CD14-positive monocyte (primary cell): Measurements from ENCODE around the gene SALL1. TPM values are rescaled to one million over a fixed set of nuclear protein-coding genes. Genes with fewer than 3 reads are reported as not detected.

Experiments
- DNase-seq, 3 donors: peaks; one replicate each; pipeline ENCODE4 v3.0.0-alpha.2; 2011 to 2022
- H2AFZ ChIP-seq: 2 replicates; pipeline ENCODE4 v1.6.0; 2012; ENCODE audit warnings: mild to moderate bottlenecking, low read depth, low read length, inconsistent platforms; ENCODE audit not compliant: insufficient read depth, poor library complexity, severe bottlenecking
- H3K27ac ChIP-seq, 2 donors: 1 replicate in 1 of 2; 2 replicates in 1 of 2; pipeline ENCODE4 v1.5.1; 2012 to 2013; ENCODE audit warnings: low read length in 2 of 2, control low read depth in 1 of 2, inconsistent platforms in 1 of 2, low read depth in 1 of 2, mild to moderate bottlenecking in 1 of 2
- H3K27me3 ChIP-seq, 2 donors: one replicate each; pipeline versions ENCODE4 v1.6.0 to v1.6.1; 2011 to 2013; ENCODE audit warnings: low read length in 2 of 2; ENCODE audit not compliant: control insufficient read depth in 2 of 2, insufficient read depth in 2 of 2
- H3K36me3 ChIP-seq, 2 donors: replicated peaks in 1 of 2; 1 replicate in 1 of 2; 2 replicates in 1 of 2; pipeline versions ENCODE4 v1.5.1 to v1.6.1; 2012 to 2013; ENCODE audit warnings: low read length in 2 of 2, control low read depth in 1 of 2, inconsistent platforms in 1 of 2, mild to moderate bottlenecking in 1 of 2; ENCODE audit not compliant: insufficient read depth in 2 of 2, control insufficient read depth in 1 of 2
- H3K4me1 ChIP-seq, 2 donors: 1 replicate in 1 of 2; 2 replicates in 1 of 2; pipeline versions ENCODE4 v1.5.1 to v1.6.1; 2012 to 2013; ENCODE audit warnings: low read length in 2 of 2, control low read depth in 1 of 2, inconsistent platforms in 1 of 2, mild to moderate bottlenecking in 1 of 2, moderate library complexity in 1 of 2; ENCODE audit not compliant: insufficient read depth in 2 of 2, control insufficient read depth in 1 of 2
- H3K4me2 ChIP-seq: replicated peaks from 2 replicates; pipeline ENCODE3; 2012; ENCODE audit warnings: low read length, moderate library complexity, mild to moderate bottlenecking; ENCODE audit not compliant: poor library complexity, severe bottlenecking; ENCODE audit errors: extremely low read depth
- H3K4me3 ChIP-seq, 3 experiments: fragments of 200-600 bp in 1 of 3; sonication (generic) in 1 of 3; replicated peaks in 1 of 3; 1 replicate in 2 of 3; 2 replicates in 1 of 3; pipeline ENCODE4 v1.5.1; 2011 to 2013; ENCODE audit warnings: low read length in 3 of 3, mild to moderate bottlenecking in 3 of 3, control low read depth in 2 of 3, low read depth in 2 of 3, inconsistent platforms in 1 of 3, moderate library complexity in 1 of 3
- H3K79me2 ChIP-seq: 2 replicates; pipeline ENCODE4 v1.6.0; 2012; ENCODE audit warnings: mild to moderate bottlenecking, control low read depth, inconsistent platforms, low read length, moderate library complexity; ENCODE audit not compliant: insufficient read depth
- H3K9ac ChIP-seq: 2 replicates; pipeline ENCODE4 v1.6.0; 2017; ENCODE audit warnings: low read length, mild to moderate bottlenecking; ENCODE audit not compliant: insufficient read depth, poor library complexity, severe bottlenecking
- H3K9me3 ChIP-seq, 2 donors: replicated peaks in 1 of 2; 1 replicate in 1 of 2; 2 replicates in 1 of 2; pipeline versions ENCODE4 v1.5.1 to v1.6.1; 2012 to 2013; ENCODE audit warnings: low read length in 2 of 2, control low read depth in 1 of 2; ENCODE audit not compliant: control insufficient read depth in 1 of 2, insufficient read depth in 1 of 2
- H4K20me1 ChIP-seq: 2 replicates; pipeline ENCODE4 v1.6.0; 2012; ENCODE audit warnings: mild to moderate bottlenecking, low read length, control low read depth, moderate library complexity; ENCODE audit not compliant: insufficient read depth
- H3K27ac Mint-ChIP-seq, 7 donors: one replicate each; pipeline ENCODE4 v1.8.0; 2020; ENCODE audit warnings: mild to moderate bottlenecking in 7 of 7, mixed read lengths in 7 of 7, moderate library complexity in 6 of 7, inconsistent platforms in 2 of 7
- H3K27me3 Mint-ChIP-seq, 3 donors: one replicate each; pipeline ENCODE4 v1.8.0; 2021 to 2022; ENCODE audit warnings: low read depth in 3 of 3, mild to moderate bottlenecking in 3 of 3, mixed read lengths in 3 of 3, moderate library complexity in 3 of 3, inconsistent platforms in 1 of 3
- H3K36me3 Mint-ChIP-seq, 2 donors: one replicate each; pipeline ENCODE4 v1.8.0; 2020; ENCODE audit warnings: mixed read lengths in 2 of 2, inconsistent platforms in 1 of 2, mild to moderate bottlenecking in 1 of 2
- H3K4me1 Mint-ChIP-seq: one replicate; pipeline ENCODE4 v1.8.0; 2020; ENCODE audit warnings: mild to moderate bottlenecking, mixed read lengths
- H3K4me3 Mint-ChIP-seq, 2 donors: one replicate each; pipeline ENCODE4 v1.8.0; 2020; ENCODE audit warnings: mild to moderate bottlenecking in 2 of 2, mixed read lengths in 2 of 2, moderate library complexity in 1 of 2
- H3K9me3 Mint-ChIP-seq, 7 donors: one replicate each; pipeline ENCODE4 v1.8.0; 2020 to 2022; ENCODE audit warnings: mixed read lengths in 7 of 7, mild to moderate bottlenecking in 6 of 7, moderate library complexity in 6 of 7, inconsistent platforms in 2 of 7
- CTCF ChIP-seq: fragments of 200-600 bp; IDR thresholded peaks from one replicate; pipeline ENCODE4 v1.8.0; 2022; ENCODE audit warnings: antibody characterized with exemption, mild to moderate bottlenecking
- WGBS: methylation state at CpG from one replicate; pipeline ENCODE4 v1.1.5; 2013; ENCODE audit warnings: missing lambda C conversion rate; ENCODE audit not compliant: insufficient coverage; 5-methylcytosine and 5-hydroxymethylcytosine counted together
- intact Hi-C, 2 donors: fragments of 100-400 bp; cut with micrococcal nuclease; formaldehyde crosslinking; loops; one replicate each; pipeline versions ENCODE4 v1.15.0 to v1.15.1; 2023
- polyA plus RNA-seq, 3 donors: library from polyadenylated mRNA; depleted of rRNA in 1 of 3; unstranded in 2 of 3; stranded (reverse) in 1 of 3; fragments of 300-500 nt in 2 of 3; fragments of >200 nt in 1 of 3; fragmentation: Illumina TruSeq in 2 of 3; gene quantifications; 1 replicate in 2 of 3; 2 replicates in 1 of 3; pipeline ENCODE4 v1.2.3, GENCODE V29; 2012 to 2021

SALL1 gene
- polyA plus RNA-seq, 3 donors, result not detected

- intact Hi-C loops, result no loop called here
- Mint-ChIP-seq H3K27ac (peak overlapping the region in 1 of 7 donors; percentile 20), H3K4me1 (no peaks in the 10 kb centered on the region), H3K27me3 (peaks cover 10 to 37% (median 18%) of the 10 kb centered on the region in 3 donors), H3K9me3 (peaks cover 0 to 2% (median 0%) of the 10 kb centered on the region in 7 donors), H3K4me3 (no peak overlapping the region), H3K36me3 (no peaks in the 10 kb centered on the region)
- Histone ChIP-seq H3K9ac (no peak overlapping the region), H3K4me2 (no peak overlapping the region), H2AFZ (no peak overlapping the region), H3K27me3 (no peaks in the 10 kb centered on the region), H3K9me3 (no peaks in the 10 kb centered on the region), H3K79me2 (no peaks in the 10 kb centered on the region), H3K4me3 (no peak overlapping the region), H3K27ac (no peak overlapping the region), H4K20me1 (no peaks in the 10 kb centered on the region), H3K36me3 (no peaks in the 10 kb centered on the region), H3K4me1 (no peaks in the 10 kb centered on the region)
- no peak for TF ChIP-seq CTCF
- no peak for DNase-seq
- 100% methylated on average over 1 of the region's 5 CpGs for WGBS
These were observed 25.1 kb downstream of the SALL1 start for GRCh38 chr16:51125992-51126391.

- Histone ChIP-seq H3K4me3 (no peak overlapping the region), H3K27me3 (no peaks in the 10 kb centered on the region), H3K79me2 (no peaks in the 10 kb centered on the region), H4K20me1 (no peaks in the 10 kb centered on the region), H3K27ac (no peak overlapping the region), H3K4me1 (no peaks in the 10 kb centered on the region), H2AFZ (no peak overlapping the region), H3K4me2 (no peak overlapping the region), H3K36me3 (no peaks in the 10 kb centered on the region), H3K9me3 (no peaks in the 10 kb centered on the region), H3K9ac (no peak overlapping the region)
- WGBS, result 95% methylated on average over 3 of the region's 3 CpGs
- intact Hi-C loops, result no loop called here
- H3K4me3 Mint-ChIP-seq, result no peak overlapping the region
- H3K27me3 Mint-ChIP-seq, result peaks cover 8 to 35% (median 18%) of the 10 kb centered on the region in 3 donors
- no peaks in the 10 kb centered on the region for H3K4me1 Mint-ChIP-seq
- TF ChIP-seq CTCF, result no peak
- H3K36me3 Mint-ChIP-seq, result no peaks in the 10 kb centered on the region
- DNase-seq, result no peak
- peak overlapping the region in 1 of 7 donors; percentile 80 for H3K27ac Mint-ChIP-seq
- peaks cover 0 to 2% (median 0%) of the 10 kb centered on the region in 7 donors for H3K9me3 Mint-ChIP-seq
These were observed 26.2 kb downstream of the SALL1 start for GRCh38 chr16:51124896-51125295.
